GM19468 (cell line): ENCODE results near the gene ADCY4.
A peak's percentile ranks its signal among the peaks of the same experiment; 100 is the strongest.

Experiments used
- ATAC-seq: cut with Tn5 transposase; IDR thresholded peaks from one replicate; pipeline ENCODE4 v1.9.1; 2021; ENCODE audit warnings: mild to moderate bottlenecking, moderate library complexity, moderate number of reproducible peaks; ENCODE audit not compliant: unreplicated experiment; ENCODE audit errors: extremely low read depth

Gene ADCY4

GRCh38 chr14:24304019-24304387, 30.9 kb downstream of the ADCY4 start:
- no peak for ATAC-seq

- no peak for ATAC-seq
These were observed 34.4 kb downstream of the ADCY4 start for GRCh38 chr14:24300326-24300980.

GRCh38 chr14:24299255-24300191, 35.3 kb downstream of the ADCY4 start, which contains the start of the genes DHRS1 and NOP9:
TSS of gene DHRS1 (minus strand) at chr14:24299780. CDS start at chr14:24299106, 674 bp downstream.
TSS of gene NOP9 (plus strand) at chr14:24299850. CDS start at chr14:24299955, 105 bp downstream.
- ATAC-seq = peak; percentile 30

GRCh38 chr14:24298892-24299254, 36.0 kb downstream of the ADCY4 start:
- no peak for ATAC-seq

- ATAC-seq = no peak
These were observed 37.5 kb downstream of the ADCY4 start for GRCh38 chr14:24297190-24297964.

GRCh38 chr14:24296341-24297157, 38.3 kb downstream of the ADCY4 start:
- ATAC-seq = peak; percentile 36

- no peak for ATAC-seq
These were observed 41.3 kb downstream of the ADCY4 start for GRCh38 chr14:24293525-24293924.

- ATAC-seq = no peak
These were observed 42.6 kb downstream of the ADCY4 start for GRCh38 chr14:24292118-24292807.

GRCh38 chr14:24291446-24292117, 43.3 kb downstream of the ADCY4 start:
- no peak for ATAC-seq

- no peak for ATAC-seq
These were observed 44.1 kb downstream of the ADCY4 start for GRCh38 chr14:24290746-24291145.

- ATAC-seq = no peak
These were observed 45.1 kb downstream of the ADCY4 start for GRCh38 chr14:24289649-24290280.

GRCh38 chr14:24286996-24287395, 47.9 kb downstream of the ADCY4 start:
- no peak for ATAC-seq

GRCh38 chr14:24285351-24285750, 49.5 kb downstream of the ADCY4 start:
- ATAC-seq = no peak

GRCh38 chr14:24284501-24285035, 50.3 kb downstream of the ADCY4 start:
- no peak for ATAC-seq

- no peak for ATAC-seq
These were observed 50.9 kb downstream of the ADCY4 start for GRCh38 chr14:24283796-24284460.

GRCh38 chr14:24282736-24283135, 52.1 kb downstream of the ADCY4 start:
- no peak for ATAC-seq

- no peak for ATAC-seq
These were observed 53.2 kb downstream of the ADCY4 start for GRCh38 chr14:24281636-24282035.
